ENCODE results near the gene IRAG1. TPM values are rescaled to one million over a fixed set of nuclear protein-coding genes. Genes with fewer than 3 reads are reported as not detected.

IRAG1 gene
- total and polyA plus RNA-seq, 2 donors (not counting 3 experiments of a cell fraction or from before 2014, with no cell fraction given), result 0.22 to 0.38 TPM

- BruUV-seq (replicated peaks), result no TSS peak
- no peaks in the 10 kb centered on the region for H3K79me2 ChIP-seq (ENCODE audit: control insufficient read depth, insufficient read depth, low read length)
- TF ChIP-seq MYC (IDR thresholded peaks at IDR 0.05; ENCODE audit: low read depth, low read length) (no peak), EZH2 (IDR thresholded peaks at IDR 0.05; ENCODE audit: borderline replicate concordance, low read depth, low read length, severe bottlenecking) (no peak), POLR2A (IDR thresholded peaks at IDR 0.05; ENCODE audit: low read depth, low read length) (no peak), POLR2AphosphoS5 (IDR thresholded peaks at IDR 0.05; ENCODE audit: insufficient read depth, low read depth, low read length) (no peak), MAX (IDR thresholded peaks at IDR 0.05; ENCODE audit: insufficient read depth, insufficient read length) (no peak), JUN (IDR thresholded peaks at IDR 0.05; ENCODE audit: borderline replicate concordance, insufficient read depth, insufficient read length, low read depth) (no peak), CTCF (IDR thresholded peaks at IDR 0.05; ENCODE audit: extremely low read depth in 1 of 2, insufficient read depth in 1 of 2, low read depth in 1 of 2, low read length in 2 of 2) (no peak), FOS (IDR thresholded peaks at IDR 0.05; ENCODE audit: borderline replicate concordance, insufficient read depth, low read length) (no peak), GATA2 (IDR thresholded peaks at IDR 0.05; ENCODE audit: insufficient read depth, insufficient read length, low read depth, low read length) (no peak)
- no peaks in the 10 kb centered on the region for H3K9me3 ChIP-seq (replicated peaks; ENCODE audit: control insufficient read depth, insufficient read depth, low read length)
- H3K4me2 ChIP-seq (ENCODE audit: insufficient read depth, low read length), result no peak overlapping the region
- no peak overlapping the region for H3K9ac ChIP-seq (replicated peaks; ENCODE audit: extremely low read depth, insufficient read depth, low read length)
- no peaks in the 10 kb centered on the region for H3K36me3 ChIP-seq (ENCODE audit: control insufficient read depth in 2 of 2, extremely low read depth in 1 of 2, insufficient read depth in 2 of 2, low read length in 2 of 2)
- DNase-seq (ENCODE audit: low read depth, low spot score) (no peak), FAIRE-seq (no peak)
- intact Hi-C loops (cut with micrococcal nuclease), result no loop called here
- H2AFZ ChIP-seq (ENCODE audit: low read depth, low read length), result no peak overlapping the region
- CTCF ChIA-PET, result interaction anchor here (1.3 to 2.9 kb wide), 2 partner anchors 217 to 325 kb away, joined by 4 to 14 read pairs; no protein-coding TSS in a partner anchor
- H3K9me1 ChIP-seq (replicated peaks; ENCODE audit: control insufficient read depth, extremely low read depth, insufficient read depth, low read length), result no peaks in the 10 kb centered on the region
- H3K27ac ChIP-seq (ENCODE audit: insufficient read depth, low read depth, low read length), result no peak overlapping the region
- H3K4me1 ChIP-seq (ENCODE audit: control insufficient read depth, extremely low read depth, insufficient read depth, low read length), result peaks cover 7% of the 10 kb centered on the region
- H4K20me1 ChIP-seq (replicated peaks; ENCODE audit: control insufficient read depth, extremely low read depth, insufficient read depth, low read length), result no peaks in the 10 kb centered on the region
- H3K4me3 ChIP-seq (replicated peaks in 1 of 3; ENCODE audit: insufficient read depth in 1 of 3, low read depth in 1 of 3, low read length in 3 of 3), result no peak overlapping the region
- dilution Hi-C loops (cut with MboI; ENCODE audit: extremely low pct_ligation_motif_present, low sequenced_read_pairs), result no loop called here
- peaks cover 9 to 16% of the 10 kb centered on the region in 2 experiments for H3K27me3 ChIP-seq (ENCODE audit: control insufficient read depth in 2 of 2, insufficient read depth in 2 of 2, low read length in 2 of 2)
- POLR2A ChIA-PET, result no interaction called here
Measured at GRCh38 chr11:10731064-10731680, 37.6 kb upstream of the IRAG1 start.

Measured in endothelial cell of umbilical vein (primary cell).